ENCODE measurements around the gene KCNJ9. TPM values are rescaled to one million over a fixed set of nuclear protein-coding genes. Genes with fewer than 3 reads are reported as not detected.

The KCNJ9 gene
- total and polyA plus RNA-seq, 2 donors (not counting 3 experiments of a cell fraction or from before 2014, with no cell fraction given) = not detected

GRCh38 chr1:160099716-160100375 is 18.5 kb downstream of the KCNJ9 start:
- H3K4me3 ChIP-seq (replicated peaks in 1 of 3; ENCODE audit: insufficient read depth in 1 of 3, low read depth in 1 of 3, low read length in 3 of 3) = no peak overlapping the region
- no peaks in the 10 kb centered on the region for H4K20me1 ChIP-seq (replicated peaks; ENCODE audit: control insufficient read depth, extremely low read depth, insufficient read depth, low read length)
- no peak overlapping the region for H2AFZ ChIP-seq (ENCODE audit: low read depth, low read length)
- no peaks in the 10 kb centered on the region for H3K36me3 ChIP-seq (ENCODE audit: control insufficient read depth in 2 of 2, extremely low read depth in 1 of 2, insufficient read depth in 2 of 2, low read length in 2 of 2)
- dilution Hi-C loops (cut with MboI; ENCODE audit: extremely low pct_ligation_motif_present, low sequenced_read_pairs) (no loop called here), intact Hi-C loops (cut with micrococcal nuclease) (loop anchor here (5.0 to 10.0 kb wide), 2 partner anchors 163 to 505 kb away; no protein-coding TSS in a partner anchor)
- no peaks in the 10 kb centered on the region for H3K9me3 ChIP-seq (replicated peaks; ENCODE audit: control insufficient read depth, insufficient read depth, low read length)
- no TSS peak for BruUV-seq (replicated peaks)
- no peak for TF ChIP-seq FOS (IDR thresholded peaks at IDR 0.05; ENCODE audit: borderline replicate concordance, insufficient read depth, low read length)
- TF ChIP-seq GATA2 (IDR thresholded peaks at IDR 0.05; ENCODE audit: insufficient read depth, insufficient read length, low read depth, low read length) = no peak
- TF ChIP-seq MAX (IDR thresholded peaks at IDR 0.05; ENCODE audit: insufficient read depth, insufficient read length) = no peak
- TF ChIP-seq JUN (IDR thresholded peaks at IDR 0.05; ENCODE audit: borderline replicate concordance, insufficient read depth, insufficient read length, low read depth) = no peak
- TF ChIP-seq EZH2 (IDR thresholded peaks at IDR 0.05; ENCODE audit: borderline replicate concordance, low read depth, low read length, severe bottlenecking) = no peak
- TF ChIP-seq POLR2A (IDR thresholded peaks at IDR 0.05; ENCODE audit: low read depth, low read length) = no peak
- no peak for TF ChIP-seq MYC (IDR thresholded peaks at IDR 0.05; ENCODE audit: low read depth, low read length)
- no peak for TF ChIP-seq POLR2AphosphoS5 (IDR thresholded peaks at IDR 0.05; ENCODE audit: insufficient read depth, low read depth, low read length)
- no peak for TF ChIP-seq CTCF (IDR thresholded peaks at IDR 0.05; ENCODE audit: extremely low read depth in 1 of 2, insufficient read depth in 1 of 2, low read depth in 1 of 2, low read length in 2 of 2)
- DNase-seq (ENCODE audit: low read depth, low spot score) (no peak), FAIRE-seq (no peak)
- H3K9ac ChIP-seq (replicated peaks; ENCODE audit: extremely low read depth, insufficient read depth, low read length) = no peak overlapping the region
- H3K4me1 ChIP-seq (ENCODE audit: control insufficient read depth, extremely low read depth, insufficient read depth, low read length) = peaks cover 7% of the 10 kb centered on the region
- ChIA-PET POLR2A (interaction anchor here (0.6 kb wide), 1 partner anchor 1906 kb away, joined by 10 read pairs; no protein-coding TSS in a partner anchor), CTCF (interaction anchor here (0.8 to 7.1 kb wide), 12 partner anchors 14 to 279 kb away, joined by 3 to 145 read pairs (median 15); partner anchors contain the start of gene PEX19)
- no peak overlapping the region for H3K4me2 ChIP-seq (ENCODE audit: insufficient read depth, low read length)
- no peaks in the 10 kb centered on the region for H3K9me1 ChIP-seq (replicated peaks; ENCODE audit: control insufficient read depth, extremely low read depth, insufficient read depth, low read length)
- no peaks in the 10 kb centered on the region for H3K79me2 ChIP-seq (ENCODE audit: control insufficient read depth, insufficient read depth, low read length)
- no peak overlapping the region for H3K27ac ChIP-seq (ENCODE audit: insufficient read depth, low read depth, low read length)
- peaks cover 14 to 22% of the 10 kb centered on the region in 2 experiments for H3K27me3 ChIP-seq (ENCODE audit: control insufficient read depth in 2 of 2, insufficient read depth in 2 of 2, low read length in 2 of 2)
